HG03354 (cell line): ENCODE measurements around the gene BARHL2.

ENCODE experiments used
- ATAC-seq: cut with Tn5 transposase; IDR thresholded peaks from one replicate; pipeline ENCODE4 v1.9.1; 2021; ENCODE audit warnings: mild to moderate bottlenecking; ENCODE audit not compliant: unreplicated experiment, poor library complexity, severe bottlenecking

BARHL2 gene

GRCh38 chr1:90725657-90726424, 8.7 kb upstream of the BARHL2 start:
- no peak for ATAC-seq

- ATAC-seq, result no peak
Observed at GRCh38 chr1:90724926-90725656, 8.0 kb upstream of the BARHL2 start.

- ATAC-seq, result no peak
Observed at GRCh38 chr1:90724361-90724760, 7.3 kb upstream of the BARHL2 start.

- ATAC-seq, result no peak
Observed at GRCh38 chr1:90723590-90724108, 6.5 kb upstream of the BARHL2 start.

- no peak for ATAC-seq
Observed at GRCh38 chr1:90722874-90723589, 5.9 kb upstream of the BARHL2 start.

GRCh38 chr1:90721210-90722194, 4.4 kb upstream of the BARHL2 start:
- ATAC-seq, result peak; percentile 62

- no peak for ATAC-seq
Observed at GRCh38 chr1:90720145-90720636, 3.1 kb upstream of the BARHL2 start.

- ATAC-seq, result no peak
Observed at GRCh38 chr1:90719330-90720144, 2.4 kb upstream of the BARHL2 start.

- ATAC-seq, result no peak
Observed at GRCh38 chr1:90718411-90719329, 1.6 kb upstream of the BARHL2 start.

GRCh38 chr1:90717665-90718410, 736 bp upstream of the BARHL2 start:
- ATAC-seq, result no peak

GRCh38 chr1:90717356-90717664, 208 bp upstream of the BARHL2 start:
- ATAC-seq, result no peak

- ATAC-seq, result no peak
Observed at GRCh38 chr1:90716243-90716551, 905 bp downstream of the BARHL2 start.

- ATAC-seq, result no peak
Observed at GRCh38 chr1:90715309-90715708, 1.8 kb downstream of the BARHL2 start.

- no peak for ATAC-seq
Observed at GRCh38 chr1:90714521-90714951, 2.6 kb downstream of the BARHL2 start.

GRCh38 chr1:90713741-90714509, 3.2 kb downstream of the BARHL2 start:
- no peak for ATAC-seq
